ENCODE data around the gene KCNQ2. TPM values are rescaled to one million over a fixed set of nuclear protein-coding genes. Genes with fewer than 3 reads are reported as not detected.

Gene KCNQ2
- total and polyA plus RNA-seq, 10 donors, result 0.13 to 3.5 (median 0.45) TPM; not detected in 2

DNA sequence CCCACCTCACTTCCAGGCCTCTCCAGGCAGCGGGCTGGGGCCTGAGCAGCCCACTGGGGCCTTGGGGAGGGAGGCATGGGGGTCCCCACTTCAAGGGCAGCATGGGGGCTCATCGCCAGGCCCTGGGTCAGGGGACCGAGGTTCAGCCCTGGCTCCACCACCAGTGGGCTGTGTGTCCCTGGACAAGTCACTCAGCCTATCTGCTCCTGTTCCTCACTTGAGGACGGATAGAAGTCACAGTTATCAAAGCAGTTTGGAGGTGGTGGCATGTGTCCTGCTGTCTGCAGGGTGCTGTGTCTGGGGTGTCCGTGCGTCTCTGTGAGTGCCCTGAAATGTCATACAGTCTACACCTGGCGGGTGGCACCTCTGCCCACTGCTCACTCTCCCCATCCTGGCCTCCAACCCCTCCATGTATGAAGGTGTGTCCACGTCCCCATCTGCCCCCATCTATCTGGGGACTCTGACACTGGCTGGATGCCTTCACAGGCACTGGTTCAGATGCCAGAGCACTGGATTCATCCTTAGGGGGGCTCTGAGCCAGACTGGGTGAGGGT is 22.8 kb upstream of the KCNQ2 start:
- DNase-seq, result no peak
- H3K36me3 ChIP-seq, result no peaks in the 10 kb centered on the region
- intact Hi-C loops (cut with DNase I; ENCODE audit: low total_unique reads), result no loop called here
- peaks cover 5 to 42% (median 30%) of the 10 kb centered on the region in 6 donors for H3K4me1 ChIP-seq
- no peak overlapping the region for H3K27ac ChIP-seq
- H3K4me3 ChIP-seq, result no peak overlapping the region
- H3K9me3 ChIP-seq, result no peaks in the 10 kb centered on the region
- TF ChIP-seq POLR2AphosphoS5 (IDR thresholded peaks at IDR 0.05) (no peak), POLR2A (IDR thresholded peaks at IDR 0.05) (no peak)
- TF ChIP-seq, protein P1, sequence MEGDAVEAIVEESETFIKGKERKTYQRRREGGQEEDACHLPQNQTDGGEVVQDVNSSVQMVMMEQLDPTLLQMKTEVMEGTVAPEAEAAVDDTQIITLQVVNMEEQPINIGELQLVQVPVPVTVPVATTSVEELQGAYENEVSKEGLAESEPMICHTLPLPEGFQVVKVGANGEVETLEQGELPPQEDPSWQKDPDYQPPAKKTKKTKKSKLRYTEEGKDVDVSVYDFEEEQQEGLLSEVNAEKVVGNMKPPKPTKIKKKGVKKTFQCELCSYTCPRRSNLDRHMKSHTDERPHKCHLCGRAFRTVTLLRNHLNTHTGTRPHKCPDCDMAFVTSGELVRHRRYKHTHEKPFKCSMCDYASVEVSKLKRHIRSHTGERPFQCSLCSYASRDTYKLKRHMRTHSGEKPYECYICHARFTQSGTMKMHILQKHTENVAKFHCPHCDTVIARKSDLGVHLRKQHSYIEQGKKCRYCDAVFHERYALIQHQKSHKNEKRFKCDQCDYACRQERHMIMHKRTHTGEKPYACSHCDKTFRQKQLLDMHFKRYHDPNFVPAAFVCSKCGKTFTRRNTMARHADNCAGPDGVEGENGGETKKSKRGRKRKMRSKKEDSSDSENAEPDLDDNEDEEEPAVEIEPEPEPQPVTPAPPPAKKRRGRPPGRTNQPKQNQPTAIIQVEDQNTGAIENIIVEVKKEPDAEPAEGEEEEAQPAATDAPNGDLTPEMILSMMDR (IDR thresholded peaks at IDR 0.05 in 8 of 11, conservative IDR thresholded peaks at IDR 0.05 in 3 of 11), result no peak
- H3K27me3 ChIP-seq (replicated peaks in 1 of 7), result peaks cover 0 to 72% (median 42%) of the 10 kb centered on the region in 7 donors
- 80 to 87% (median 83%) methylated on average over 5 to 8 of the region's 8 CpGs for WGBS, 5 donors

DNA sequence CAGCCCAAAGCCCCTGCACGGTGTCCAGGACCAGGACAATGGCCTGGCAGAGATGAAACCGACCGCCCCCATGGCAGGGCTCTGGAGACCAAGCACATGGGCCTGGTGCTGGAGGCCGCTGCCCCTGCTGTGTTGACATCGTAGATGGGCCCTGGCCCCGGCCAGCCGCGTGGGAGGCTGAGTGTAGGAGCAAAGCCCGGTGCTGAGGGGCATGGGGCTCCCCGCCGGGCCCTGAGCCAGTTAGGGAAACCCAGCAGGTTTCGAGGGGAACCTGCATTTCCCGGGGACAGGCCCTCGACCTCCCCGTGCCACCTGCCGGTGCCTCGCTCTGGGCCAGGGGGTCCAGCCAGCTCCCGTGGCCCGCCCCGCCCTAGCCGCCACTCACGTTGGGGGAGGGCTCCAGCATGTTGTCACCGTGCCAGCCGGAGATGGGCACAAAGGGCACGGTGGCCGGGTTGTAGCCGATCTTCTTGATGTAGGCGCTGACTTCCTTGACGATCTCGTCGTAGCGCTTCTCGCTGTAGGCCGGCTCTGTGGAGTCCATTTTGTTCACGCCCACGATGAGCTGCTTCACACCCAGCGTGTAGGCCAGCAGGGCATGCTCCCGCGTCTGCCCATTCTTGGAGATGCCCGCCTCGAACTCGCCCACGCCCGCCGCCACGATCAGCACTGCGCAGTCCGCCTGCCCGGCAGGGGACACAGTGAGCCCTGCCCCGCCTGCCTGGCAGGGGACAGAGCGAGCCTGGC is 22.1 kb upstream of the KCNQ2 start:
- Histone ChIP-seq H3K27ac (no peak overlapping the region), H3K9me3 (no peaks in the 10 kb centered on the region), H3K4me1 (peaks cover 5 to 39% (median 29%) of the 10 kb centered on the region in 6 donors), H3K27me3 (replicated peaks in 1 of 7) (peaks cover 0 to 72% (median 44%) of the 10 kb centered on the region in 7 donors), H3K36me3 (no peaks in the 10 kb centered on the region), H3K4me3 (no peak overlapping the region)
- intact Hi-C loops (cut with DNase I; ENCODE audit: low total_unique reads), result no loop called here
- no peak for DNase-seq
- WGBS, 5 donors, result 79 to 87% (median 85%) methylated on average over 25 to 51 of the region's 51 CpGs
- TF ChIP-seq POLR2A (IDR thresholded peaks at IDR 0.05) (no peak), POLR2AphosphoS5 (IDR thresholded peaks at IDR 0.05) (no peak)
- TF ChIP-seq, protein P1 (IDR thresholded peaks at IDR 0.05 in 8 of 11, conservative IDR thresholded peaks at IDR 0.05 in 3 of 11), result no peak

DNA sequence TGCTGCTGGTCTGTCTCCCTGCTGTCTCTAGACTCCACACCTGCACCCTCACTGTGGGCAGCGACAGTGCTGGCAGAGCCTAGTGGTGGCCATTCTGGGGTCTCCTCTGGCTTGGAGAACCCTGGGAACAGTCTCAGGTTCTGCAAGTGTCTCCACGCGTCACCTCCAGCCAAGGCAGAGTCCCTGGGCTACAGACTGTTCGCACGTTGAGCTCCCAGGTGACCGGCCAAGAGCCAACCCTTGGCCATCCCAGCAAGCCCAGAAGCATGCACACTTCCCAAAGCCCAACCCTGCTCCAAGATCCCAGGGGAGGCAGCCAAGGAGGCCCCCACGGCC is 21.6 kb upstream of the KCNQ2 start:
- Histone ChIP-seq H3K4me1 (peaks cover 5 to 33% (median 23%) of the 10 kb centered on the region in 6 donors), H3K36me3 (no peaks in the 10 kb centered on the region), H3K27ac (no peak overlapping the region), H3K27me3 (replicated peaks in 1 of 7) (peaks cover 0 to 72% (median 42%) of the 10 kb centered on the region in 7 donors), H3K4me3 (no peak overlapping the region), H3K9me3 (no peaks in the 10 kb centered on the region)
- TF ChIP-seq POLR2AphosphoS5 (IDR thresholded peaks at IDR 0.05) (no peak), POLR2A (IDR thresholded peaks at IDR 0.05) (no peak)
- TF ChIP-seq, protein P1 (IDR thresholded peaks at IDR 0.05 in 8 of 11, conservative IDR thresholded peaks at IDR 0.05 in 3 of 11), result no peak
- 82 to 90% (median 89%) methylated on average over 2 to 7 of the region's 7 CpGs for WGBS, 5 donors
- intact Hi-C loops (cut with DNase I; ENCODE audit: low total_unique reads), result no loop called here
- DNase-seq, result no peak

DNA sequence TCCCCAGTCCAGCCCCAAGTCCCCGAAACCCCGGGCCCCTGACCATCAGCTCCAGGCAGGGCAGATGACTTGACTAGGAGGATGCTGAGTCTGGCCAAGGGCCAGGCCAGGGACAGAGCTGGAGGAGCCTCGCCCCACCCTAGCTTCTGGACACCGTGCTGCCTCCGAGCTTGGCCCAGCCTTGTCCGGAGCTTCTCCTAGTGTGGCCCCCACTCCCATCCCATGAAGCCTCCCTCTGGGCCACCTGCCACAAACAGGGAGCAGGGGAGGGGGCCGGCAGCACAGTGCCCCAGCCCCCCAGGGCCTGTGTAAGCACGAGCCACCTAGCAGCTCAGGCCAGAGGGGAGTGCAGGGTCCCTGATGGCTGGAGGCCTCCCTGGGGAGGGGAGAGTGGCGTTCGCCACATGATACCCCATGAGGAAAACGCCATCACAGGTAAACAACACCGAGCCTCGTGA is 21.1 kb upstream of the KCNQ2 start:
- 58 to 83% (median 71%) methylated on average over 4 to 13 of the region's 13 CpGs for WGBS, 5 donors
- Histone ChIP-seq H3K4me1 (peaks cover 5 to 32% (median 20%) of the 10 kb centered on the region in 6 donors), H3K4me3 (no peak overlapping the region), H3K27me3 (replicated peaks in 1 of 7) (peaks cover 3 to 72% (median 42%) of the 10 kb centered on the region in 7 donors), H3K36me3 (no peaks in the 10 kb centered on the region), H3K27ac (no peak overlapping the region), H3K9me3 (no peaks in the 10 kb centered on the region)
- intact Hi-C loops (cut with DNase I; ENCODE audit: low total_unique reads), result no loop called here
- TF ChIP-seq POLR2A (IDR thresholded peaks at IDR 0.05), result no peak
- TF ChIP-seq POLR2AphosphoS5 (IDR thresholded peaks at IDR 0.05), result no peak
- TF ChIP-seq, protein P1 (IDR thresholded peaks at IDR 0.05 in 8 of 11, conservative IDR thresholded peaks at IDR 0.05 in 3 of 11), result no peak
- no peak for DNase-seq

All from spleen (tissue), 11 donors.